ENCODE results near the gene CDRT15. TPM values are rescaled to one million over a fixed set of nuclear protein-coding genes. Genes with fewer than 3 reads are reported as not detected.

Gene CDRT15
- polyA plus RNA-seq, 1 experiment, result not detected

DNA sequence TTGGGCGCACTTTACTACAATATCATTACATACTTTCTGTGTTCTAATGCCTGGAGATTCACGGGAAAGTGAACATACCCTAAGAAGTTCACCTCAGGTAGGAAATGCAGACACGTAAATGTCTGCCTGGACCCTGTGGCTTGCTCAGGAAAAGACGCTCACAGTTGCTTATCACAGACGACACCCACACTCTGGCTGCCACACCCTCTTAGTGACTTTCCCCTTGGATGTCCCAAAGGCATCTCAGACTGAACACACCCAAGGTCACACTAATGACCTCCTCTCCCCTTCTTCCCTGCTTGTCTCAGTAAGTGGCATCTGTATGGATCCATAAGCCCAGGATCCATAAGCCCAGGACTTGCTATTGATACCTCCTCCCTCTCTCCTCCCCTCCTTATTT lies 32.6 kb downstream of the CDRT15 start:
- DNase-seq (ENCODE audit: low read depth, low spot score), result no peak
- H3K9me3 ChIP-seq (ENCODE audit: control insufficient read depth, insufficient read depth, low read length), result no peaks in the 10 kb centered on the region; the same call in 1 of the 2 replicates
- H3K27me3 ChIP-seq (ENCODE audit: control insufficient read depth, insufficient read depth, low read length), result no peaks in the 10 kb centered on the region
- ChIA-PET POLR2A (no interaction called here), CTCF (interaction anchor here (0.7 to 1.4 kb wide), 2 partner anchors 73 to 141 kb away, joined by 3 read pairs; no protein-coding TSS in a partner anchor)
- no peak overlapping the region for H3K4me3 ChIP-seq (ENCODE audit: low read depth, low read length)
- TF ChIP-seq, protein P1, sequence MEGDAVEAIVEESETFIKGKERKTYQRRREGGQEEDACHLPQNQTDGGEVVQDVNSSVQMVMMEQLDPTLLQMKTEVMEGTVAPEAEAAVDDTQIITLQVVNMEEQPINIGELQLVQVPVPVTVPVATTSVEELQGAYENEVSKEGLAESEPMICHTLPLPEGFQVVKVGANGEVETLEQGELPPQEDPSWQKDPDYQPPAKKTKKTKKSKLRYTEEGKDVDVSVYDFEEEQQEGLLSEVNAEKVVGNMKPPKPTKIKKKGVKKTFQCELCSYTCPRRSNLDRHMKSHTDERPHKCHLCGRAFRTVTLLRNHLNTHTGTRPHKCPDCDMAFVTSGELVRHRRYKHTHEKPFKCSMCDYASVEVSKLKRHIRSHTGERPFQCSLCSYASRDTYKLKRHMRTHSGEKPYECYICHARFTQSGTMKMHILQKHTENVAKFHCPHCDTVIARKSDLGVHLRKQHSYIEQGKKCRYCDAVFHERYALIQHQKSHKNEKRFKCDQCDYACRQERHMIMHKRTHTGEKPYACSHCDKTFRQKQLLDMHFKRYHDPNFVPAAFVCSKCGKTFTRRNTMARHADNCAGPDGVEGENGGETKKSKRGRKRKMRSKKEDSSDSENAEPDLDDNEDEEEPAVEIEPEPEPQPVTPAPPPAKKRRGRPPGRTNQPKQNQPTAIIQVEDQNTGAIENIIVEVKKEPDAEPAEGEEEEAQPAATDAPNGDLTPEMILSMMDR (IDR thresholded peaks at IDR 0.05; ENCODE audit: low read depth, low read length), result no peak
- no peak overlapping the region for H3K27ac ChIP-seq (ENCODE audit: low read depth, low read length)

DNA sequence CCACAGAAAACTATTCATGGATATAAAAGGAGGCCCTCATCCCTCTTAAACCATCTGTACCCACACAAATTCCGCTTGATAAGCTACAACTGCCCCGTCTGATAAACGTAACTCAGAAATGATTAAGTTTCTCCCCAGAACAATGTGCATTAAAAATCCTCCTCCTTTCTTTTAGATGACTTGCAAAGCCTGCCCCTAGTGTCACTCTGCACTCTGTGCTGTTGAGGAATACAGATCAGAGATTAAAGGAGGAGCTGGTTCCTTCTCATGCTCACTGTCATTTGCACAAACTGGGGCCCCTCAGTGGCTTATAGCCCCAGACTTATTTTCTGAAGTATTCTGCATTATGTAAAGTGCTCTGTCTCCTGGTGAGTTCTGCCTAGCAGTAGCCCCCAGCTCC lies 33.3 kb downstream of the CDRT15 start:
- no peak for DNase-seq (ENCODE audit: low read depth, low spot score)
- Histone ChIP-seq H3K9me3 (ENCODE audit: control insufficient read depth, insufficient read depth, low read length) (no peaks in the 10 kb centered on the region; the same call in 1 of the 2 replicates), H3K27me3 (ENCODE audit: control insufficient read depth, insufficient read depth, low read length) (no peaks in the 10 kb centered on the region), H3K27ac (ENCODE audit: low read depth, low read length) (no peak overlapping the region), H3K4me3 (ENCODE audit: low read depth, low read length) (no peak overlapping the region)
- TF ChIP-seq, protein P1 (IDR thresholded peaks at IDR 0.05; ENCODE audit: low read depth, low read length), result peak; percentile 45
- ChIA-PET POLR2A (no interaction called here), CTCF (interaction anchor here (0.7 to 1.4 kb wide), 3 partner anchors 72 to 609 kb away, joined by 3 read pairs; no protein-coding TSS in a partner anchor)

- no peak overlapping the region for H3K4me3 ChIP-seq (ENCODE audit: low read depth, low read length)
- DNase-seq (ENCODE audit: low read depth, low spot score), result no peak
- H3K27ac ChIP-seq (ENCODE audit: low read depth, low read length), result no peak overlapping the region
- POLR2A ChIA-PET, result no interaction called here
- CTCF ChIA-PET, result interaction anchor here (0.7 to 1.4 kb wide), 2 partner anchors 139 to 608 kb away, joined by 3 read pairs; no protein-coding TSS in a partner anchor
- TF ChIP-seq, protein P1 (IDR thresholded peaks at IDR 0.05; ENCODE audit: low read depth, low read length), result no peak
- H3K27me3 ChIP-seq (ENCODE audit: control insufficient read depth, insufficient read depth, low read length), result no peaks in the 10 kb centered on the region
- H3K9me3 ChIP-seq (ENCODE audit: control insufficient read depth, insufficient read depth, low read length), result no peaks in the 10 kb centered on the region; the same call in 1 of the 2 replicates
These were observed 34.1 kb downstream of the CDRT15 start for GRCh38 chr17:14202388-14203166.

GRCh38 chr17:14201988-14202380 lies 34.7 kb downstream of the CDRT15 start:
- H3K27me3 ChIP-seq (ENCODE audit: control insufficient read depth, insufficient read depth, low read length), result no peaks in the 10 kb centered on the region
- H3K9me3 ChIP-seq (ENCODE audit: control insufficient read depth, insufficient read depth, low read length), result no peaks in the 10 kb centered on the region; the same call in 1 of the 2 replicates
- no peak for DNase-seq (ENCODE audit: low read depth, low spot score)
- TF ChIP-seq, protein P1 (IDR thresholded peaks at IDR 0.05; ENCODE audit: low read depth, low read length), result no peak
- H3K27ac ChIP-seq (ENCODE audit: low read depth, low read length), result no peak overlapping the region
- CTCF ChIA-PET, result no interaction called here
- POLR2A ChIA-PET, result no interaction called here
- H3K4me3 ChIP-seq (ENCODE audit: low read depth, low read length), result no peak overlapping the region

Measured in AG04450 (cell line).